Mesothelial cell of epicardium (in vitro differentiated cells): Measurements from ENCODE around the gene IQGAP1. TPM values are rescaled to one million over a fixed set of nuclear protein-coding genes. Genes with fewer than 3 reads are reported as not detected.
A peak's percentile ranks its signal among the peaks of the same experiment; 100 is the strongest.

Experiments
- DNase-seq, 2 experiments: peaks; one replicate each; pipeline ENCODE4 v3.0.0; 2021; ENCODE audit warnings: low spot score in 2 of 2; ENCODE audit not compliant: unreplicated experiment in 2 of 2
- H3K27ac Mint-ChIP-seq: 2 replicates; pipeline ENCODE4 v1.8.0; 2021; ENCODE audit warnings: mixed read lengths
- H3K27me3 Mint-ChIP-seq: 2 replicates; pipeline ENCODE4 v1.8.0; 2021; ENCODE audit warnings: low read depth, mixed read lengths
- H3K36me3 Mint-ChIP-seq: 2 replicates; pipeline ENCODE4 v1.8.0; 2021; ENCODE audit warnings: mixed read lengths
- H3K4me1 Mint-ChIP-seq: 2 replicates; pipeline ENCODE4 v1.8.0; 2021; ENCODE audit warnings: mixed read lengths
- H3K4me3 Mint-ChIP-seq: 2 replicates; pipeline ENCODE4 v1.8.0; 2021; ENCODE audit warnings: mild to moderate bottlenecking, moderate library complexity, mixed read lengths
- H3K9me3 Mint-ChIP-seq: 2 replicates; pipeline ENCODE4 v1.8.0; 2021; ENCODE audit warnings: mixed read lengths
- CTCF ChIP-seq: fragments of 200-600 bp; sonication (generic); IDR thresholded peaks from one replicate; pipeline ENCODE4 v1.5.0; 2021; ENCODE audit warnings: antibody characterized with exemption; ENCODE audit not compliant: unreplicated experiment
- total RNA-seq: library from RNA; stranded (reverse); gene quantifications from 3 replicates; pipeline ENCODE4 v1.2.1, GENCODE V29; 2021

IQGAP1 gene
- total RNA-seq, 1 donor from 2014 or later, result 110 TPM

GRCh38 chr15:90482124-90483011 lies 94.3 kb downstream of the IQGAP1 start:
- peak in 1 of 2 experiments; percentile 49 for DNase-seq
- Mint-ChIP-seq H3K9me3 (no peaks in the 10 kb centered on the region), H3K36me3 (peaks cover 33% of the 10 kb centered on the region), H3K27me3 (no peaks in the 10 kb centered on the region), H3K27ac (peak overlapping the region; percentile 57), H3K4me1 (peaks cover 30% of the 10 kb centered on the region), H3K4me3 (no peak overlapping the region)
- TF ChIP-seq CTCF, result peak; percentile 78

- no peak for DNase-seq
- Mint-ChIP-seq H3K4me1 (peaks cover 26% of the 10 kb centered on the region), H3K9me3 (no peaks in the 10 kb centered on the region), H3K27ac (no peak overlapping the region), H3K4me3 (no peak overlapping the region), H3K27me3 (no peaks in the 10 kb centered on the region), H3K36me3 (peaks cover 34% of the 10 kb centered on the region)
- TF ChIP-seq CTCF, result no peak
Observed at GRCh38 chr15:90483012-90483307, 94.9 kb downstream of the IQGAP1 start.

GRCh38 chr15:90483637-90484036 lies 95.6 kb downstream of the IQGAP1 start:
- H3K4me3 Mint-ChIP-seq, result no peak overlapping the region
- no peaks in the 10 kb centered on the region for H3K9me3 Mint-ChIP-seq
- DNase-seq, result no peak
- H3K27ac Mint-ChIP-seq, result no peak overlapping the region
- H3K27me3 Mint-ChIP-seq, result no peaks in the 10 kb centered on the region
- H3K4me1 Mint-ChIP-seq, result peaks cover 22% of the 10 kb centered on the region
- H3K36me3 Mint-ChIP-seq, result peaks cover 37% of the 10 kb centered on the region
- no peak for TF ChIP-seq CTCF

- no peak overlapping the region for H3K4me3 Mint-ChIP-seq
- H3K4me1 Mint-ChIP-seq, result peaks cover under 1% of the 10 kb centered on the region
- H3K27ac Mint-ChIP-seq, result no peak overlapping the region
- no peak for DNase-seq
- no peak for TF ChIP-seq CTCF
- H3K9me3 Mint-ChIP-seq, result no peaks in the 10 kb centered on the region
- peaks cover 56% of the 10 kb centered on the region for H3K36me3 Mint-ChIP-seq
- H3K27me3 Mint-ChIP-seq, result no peaks in the 10 kb centered on the region
Observed at GRCh38 chr15:90487186-90487585, 99.1 kb downstream of the IQGAP1 start.

- DNase-seq, result no peak
- Mint-ChIP-seq H3K9me3 (no peaks in the 10 kb centered on the region), H3K36me3 (peaks cover 70% of the 10 kb centered on the region), H3K27me3 (no peaks in the 10 kb centered on the region), H3K4me3 (no peak overlapping the region), H3K4me1 (no peaks in the 10 kb centered on the region), H3K27ac (no peak overlapping the region)
- TF ChIP-seq CTCF, result no peak
Observed at GRCh38 chr15:90489514-90489913, 101.5 kb downstream of the IQGAP1 start.

- no peaks in the 10 kb centered on the region for H3K4me1 Mint-ChIP-seq
- peaks cover 68% of the 10 kb centered on the region for H3K36me3 Mint-ChIP-seq
- H3K9me3 Mint-ChIP-seq, result no peaks in the 10 kb centered on the region
- no peak overlapping the region for H3K27ac Mint-ChIP-seq
- DNase-seq, result no peak
- no peaks in the 10 kb centered on the region for H3K27me3 Mint-ChIP-seq
- no peak for TF ChIP-seq CTCF
- no peak overlapping the region for H3K4me3 Mint-ChIP-seq
Observed at GRCh38 chr15:90489944-90490343, 101.9 kb downstream of the IQGAP1 start.
